Mesenchymal stem cell (in vitro differentiated cells and primary cell): ENCODE measurements around the gene GTF2F2.

Source experiments
- DNase-seq: peaks from one replicate; pipeline ENCODE4 v3.0.0-alpha.2; 2013
- H2AFZ ChIP-seq: one replicate; pipeline ENCODE4 v1.6.1; 2013; ENCODE audit warnings: low read depth, mild to moderate bottlenecking, control low read depth, inconsistent platforms, low read length, moderate library complexity
- H2AK5ac ChIP-seq: 2 replicates; pipeline ENCODE4 v1.6.1; 2013; ENCODE audit warnings: low read length, moderate library complexity, mild to moderate bottlenecking, inconsistent platforms; ENCODE audit not compliant: severe bottlenecking
- H2BK120ac ChIP-seq: one replicate; pipeline ENCODE4 v1.6.1; 2013; ENCODE audit warnings: low read depth, mild to moderate bottlenecking, inconsistent platforms, low read length, moderate library complexity
- H2BK12ac ChIP-seq, 2 experiments: one replicate each; pipeline ENCODE4 v1.6.1; 2013; ENCODE audit warnings: inconsistent platforms in 2 of 2, low read length in 2 of 2, mild to moderate bottlenecking in 2 of 2, moderate library complexity in 2 of 2, control low read depth in 1 of 2
- H2BK15ac ChIP-seq: one replicate; pipeline ENCODE4 v1.6.1; 2013; ENCODE audit warnings: mild to moderate bottlenecking, low read depth, inconsistent platforms; ENCODE audit not compliant: poor library complexity, severe bottlenecking
- H2BK5ac ChIP-seq: 2 replicates; pipeline ENCODE4 v1.6.1; 2013; ENCODE audit warnings: low read depth, mild to moderate bottlenecking, low read length, control low read depth, inconsistent platforms; ENCODE audit not compliant: poor library complexity, severe bottlenecking
- H3K14ac ChIP-seq, 2 experiments: one replicate each; pipeline ENCODE4 v1.6.1; 2013; ENCODE audit warnings: inconsistent platforms in 2 of 2, low read length in 2 of 2, control low read depth in 1 of 2, mild to moderate bottlenecking in 1 of 2, moderate library complexity in 1 of 2
- H3K18ac ChIP-seq, 2 experiments: one replicate each; pipeline ENCODE4 v1.6.1; 2013; ENCODE audit warnings: inconsistent platforms in 2 of 2, low read length in 2 of 2, control low read depth in 1 of 2, low read depth in 1 of 2, mild to moderate bottlenecking in 1 of 2
- H3K23ac ChIP-seq, 2 experiments: one replicate each; pipeline ENCODE4 v1.6.1; 2013; ENCODE audit warnings: inconsistent platforms in 2 of 2, low read length in 2 of 2, mild to moderate bottlenecking in 2 of 2, moderate library complexity in 2 of 2, control low read depth in 1 of 2
- H3K27ac ChIP-seq: 2 replicates; pipeline ENCODE4 v1.5.1; 2013; ENCODE audit warnings: mild to moderate bottlenecking, moderate library complexity, low read length, control low read depth, inconsistent platforms; ENCODE audit not compliant: poor library complexity, severe bottlenecking
- H3K27me3 ChIP-seq, 2 experiments: 2 replicates each; pipeline versions ENCODE4 v1.6.1 to v1.7.0; 2013; ENCODE audit warnings: low read length in 2 of 2, mild to moderate bottlenecking in 2 of 2, moderate library complexity in 2 of 2, control low read depth in 1 of 2, inconsistent platforms in 1 of 2; ENCODE audit not compliant: control insufficient read depth in 1 of 2, insufficient read depth in 1 of 2
- H3K36me3 ChIP-seq, 2 experiments: 2 replicates each; pipeline versions ENCODE4 v1.6.1 to v1.7.0; 2013; ENCODE audit warnings: low read length in 2 of 2, control low read depth in 1 of 2, inconsistent platforms in 1 of 2, low read depth in 1 of 2, mild to moderate bottlenecking in 1 of 2; ENCODE audit not compliant: insufficient read depth in 2 of 2, control insufficient read depth in 1 of 2
- H3K4ac ChIP-seq, 2 experiments: one replicate each; pipeline ENCODE4 v1.6.1; 2013; ENCODE audit warnings: inconsistent platforms in 2 of 2, low read length in 2 of 2, mild to moderate bottlenecking in 2 of 2, moderate library complexity in 2 of 2, control low read depth in 1 of 2, low read depth in 1 of 2
- H3K4me1 ChIP-seq: 2 replicates; pipeline ENCODE4 v1.6.1; 2013; ENCODE audit warnings: low read depth, low read length, control low read depth; ENCODE audit not compliant: control insufficient read depth, insufficient read depth
- H3K4me2 ChIP-seq: 2 replicates; pipeline ENCODE4 v1.6.1; 2013; ENCODE audit warnings: low read length, mild to moderate bottlenecking, inconsistent platforms; ENCODE audit not compliant: poor library complexity, severe bottlenecking
- H3K4me3 ChIP-seq, 2 experiments: 2 replicates each; pipeline versions ENCODE4 v1.5.1 to v1.7.0; 2013; ENCODE audit warnings: low read length in 2 of 2, mild to moderate bottlenecking in 2 of 2, control low read depth in 1 of 2, low read depth in 1 of 2; ENCODE audit not compliant: insufficient read depth in 1 of 2
- H3K79me1 ChIP-seq: replicated peaks from 2 replicates; pipeline ENCODE4 v1.6.1; 2013; ENCODE audit warnings: mild to moderate bottlenecking, control low read depth, low read length, inconsistent platforms; ENCODE audit not compliant: poor library complexity, severe bottlenecking
- H3K9ac ChIP-seq: 2 replicates; pipeline ENCODE4 v1.7.0; 2013; ENCODE audit warnings: mild to moderate bottlenecking, low read length, moderate library complexity
- H3K9me3 ChIP-seq: 2 replicates; pipeline ENCODE4 v1.7.0; 2013; ENCODE audit warnings: mild to moderate bottlenecking, low read length; ENCODE audit not compliant: control insufficient read depth
- H4K8ac ChIP-seq: one replicate; pipeline ENCODE4 v1.6.1; 2013; ENCODE audit warnings: inconsistent platforms, mild to moderate bottlenecking, low read length, moderate library complexity
- H4K91ac ChIP-seq: one replicate; pipeline ENCODE4 v1.6.1; 2013; ENCODE audit warnings: mild to moderate bottlenecking, low read length, inconsistent platforms
- WGBS: methylation state at CpG from one replicate; pipeline ENCODE4 v1.1.7; 2013; ENCODE audit warnings: mixed read lengths; 5-methylcytosine and 5-hydroxymethylcytosine counted together

Gene GTF2F2

DNA sequence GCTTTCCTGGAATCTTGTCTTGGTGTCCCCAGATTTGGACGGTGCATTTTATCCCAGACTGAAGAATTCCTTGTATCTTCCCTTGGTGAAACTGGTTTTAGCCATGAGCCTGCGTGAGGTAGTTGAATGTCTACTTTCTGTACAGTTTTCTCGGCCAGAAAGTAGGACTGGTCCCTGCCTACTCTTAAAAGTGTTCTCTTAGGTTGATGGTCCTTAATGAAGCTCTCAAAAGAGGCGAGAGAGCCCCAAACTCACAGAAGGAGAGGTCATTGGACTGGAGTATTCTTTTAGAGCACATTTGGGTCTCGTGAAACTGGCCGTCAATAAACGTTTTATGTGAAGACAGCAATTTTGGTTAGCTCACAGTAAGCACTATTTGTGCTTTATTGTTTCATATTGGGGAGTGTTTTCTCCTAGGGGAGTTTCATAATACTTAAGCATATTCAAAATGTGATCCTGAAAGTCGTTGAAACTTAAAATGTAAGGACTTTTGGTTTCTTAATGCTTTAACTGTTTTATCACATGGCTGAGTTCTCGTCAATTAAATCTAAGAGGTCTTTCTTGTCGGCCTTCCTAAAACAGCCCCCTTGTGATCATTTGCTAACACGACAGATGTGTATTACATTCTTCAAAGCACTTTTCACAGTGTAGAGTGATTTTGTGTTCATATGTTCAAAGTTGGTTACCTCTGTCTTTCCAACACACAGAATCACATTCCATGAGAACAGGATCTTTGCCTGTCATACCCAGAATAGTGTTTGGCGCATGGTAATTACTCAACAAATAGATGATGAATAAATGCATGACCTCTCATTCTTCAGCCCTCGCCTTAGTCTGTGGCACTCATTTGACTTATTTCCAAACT is 889 bp downstream of the GTF2F2 start:
- no peaks in the 10 kb centered on the region for H3K79me1 ChIP-seq
- H3K27ac ChIP-seq, result peak overlapping the region; percentile 63
- 20% methylated on average over 9 of the region's 13 CpGs for WGBS
- peak overlapping the region; percentile 92 for H2AFZ ChIP-seq
- no peak overlapping the region for H3K14ac ChIP-seq
- peak overlapping the region; percentile 97 for H3K9ac ChIP-seq
- no peak overlapping the region for H3K18ac ChIP-seq
- peaks cover 3% of the 10 kb centered on the region for H3K4me1 ChIP-seq
- peak overlapping the region; percentile 87 to 90 for H3K4me3 ChIP-seq
- H3K23ac ChIP-seq, result peak overlapping the region in 1 of 2 experiments; percentile 91
- no peak overlapping the region for H4K8ac ChIP-seq
- H3K4ac ChIP-seq, result peak overlapping the region in 1 of 2 experiments; percentile 93
- H3K4me2 ChIP-seq, result peak overlapping the region; percentile 93
- H2BK15ac ChIP-seq, result no peak overlapping the region
- peak; percentile 59 for DNase-seq
- no peak overlapping the region for H2BK12ac ChIP-seq
- H3K27me3 ChIP-seq, result no peaks in the 10 kb centered on the region
- no peaks in the 10 kb centered on the region for H3K9me3 ChIP-seq
- peaks cover 0 to 9% of the 10 kb centered on the region in 2 experiments for H3K36me3 ChIP-seq
- no peak overlapping the region for H2BK120ac ChIP-seq
- no peak overlapping the region for H4K91ac ChIP-seq
- H2AK5ac ChIP-seq, result peak overlapping the region; percentile 40
- H2BK5ac ChIP-seq, result peak overlapping the region; percentile 36

DNA sequence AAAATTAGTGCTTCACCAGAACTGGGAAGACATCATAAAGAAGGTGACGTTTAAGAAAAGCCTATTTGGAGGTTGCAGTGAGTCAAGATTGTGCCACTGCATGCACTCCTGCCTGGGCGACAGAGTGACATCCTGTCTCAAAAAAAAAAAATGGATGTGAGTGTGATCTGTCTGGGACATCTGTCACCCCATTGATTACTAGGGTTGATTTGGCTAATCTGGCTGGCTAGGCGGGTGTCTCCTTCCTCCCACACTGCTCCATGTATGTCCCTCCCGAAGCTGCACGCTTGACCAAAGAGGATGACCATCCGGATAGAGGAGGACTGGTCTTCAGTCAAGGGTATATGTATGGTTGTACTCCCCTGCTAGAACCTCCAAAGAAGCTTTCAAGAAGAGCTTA is 2.6 kb downstream of the GTF2F2 start:
- H3K27ac ChIP-seq, result no peak overlapping the region
- H3K23ac ChIP-seq, result no peak overlapping the region
- DNase-seq, result no peak
- no peak overlapping the region for H3K4me3 ChIP-seq
- no peak overlapping the region for H3K18ac ChIP-seq
- H3K4me2 ChIP-seq, result no peak overlapping the region
- H2BK5ac ChIP-seq, result no peak overlapping the region
- H2AFZ ChIP-seq, result no peak overlapping the region
- H2AK5ac ChIP-seq, result no peak overlapping the region
- 99% methylated on average over 6 of the region's 6 CpGs for WGBS
- H3K27me3 ChIP-seq, result no peaks in the 10 kb centered on the region
- no peak overlapping the region for H2BK120ac ChIP-seq
- H3K9ac ChIP-seq, result peak overlapping the region; percentile 0
- H2BK12ac ChIP-seq, result no peak overlapping the region
- no peak overlapping the region for H2BK15ac ChIP-seq
- peaks cover 3% of the 10 kb centered on the region for H3K4me1 ChIP-seq
- H3K14ac ChIP-seq, result no peak overlapping the region
- peaks cover 0 to 9% of the 10 kb centered on the region in 2 experiments for H3K36me3 ChIP-seq
- H3K4ac ChIP-seq, result no peak overlapping the region
- no peaks in the 10 kb centered on the region for H3K9me3 ChIP-seq
- H4K91ac ChIP-seq, result no peak overlapping the region
- H3K79me1 ChIP-seq, result no peaks in the 10 kb centered on the region
- H4K8ac ChIP-seq, result no peak overlapping the region

DNA sequence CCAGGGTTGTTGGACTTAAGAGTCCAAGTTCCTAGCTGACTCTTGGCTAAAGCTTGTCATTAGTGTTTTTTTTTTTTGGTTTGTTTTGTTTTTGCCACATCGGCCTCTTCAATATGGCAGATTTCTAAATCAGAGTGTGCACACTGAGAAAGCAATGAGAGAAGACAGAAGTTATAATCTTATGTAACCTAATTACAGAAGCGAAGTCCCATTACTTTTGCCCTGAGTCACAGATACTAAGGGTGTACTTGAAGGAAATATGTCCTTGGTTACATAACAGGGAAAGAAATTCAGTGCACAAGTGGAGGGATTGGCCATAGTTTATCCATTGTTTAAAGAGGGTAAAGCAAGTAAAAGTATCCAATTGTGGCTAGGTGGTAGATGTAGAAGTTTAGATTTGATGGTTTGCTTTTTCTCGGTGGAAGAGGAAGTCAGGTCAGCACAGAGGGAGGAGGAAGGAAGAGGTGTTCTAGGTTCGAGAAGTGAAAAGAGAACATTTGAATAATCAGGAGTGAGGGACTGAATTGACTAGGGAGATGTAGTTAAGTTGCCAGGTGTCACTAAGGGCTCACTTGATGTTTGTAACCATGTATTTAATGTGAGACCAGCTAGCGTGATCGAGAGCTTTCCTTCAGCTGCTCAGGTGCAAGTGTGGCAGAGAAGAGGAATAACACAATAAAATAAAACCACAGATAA is 12.2 kb downstream of the GTF2F2 start:
- no peak overlapping the region for H3K4ac ChIP-seq
- no peak overlapping the region for H4K8ac ChIP-seq
- WGBS, result 94% methylated on average over 4 of the region's 6 CpGs
- no peak overlapping the region for H3K18ac ChIP-seq
- no peaks in the 10 kb centered on the region for H3K27me3 ChIP-seq
- no peak overlapping the region for H3K23ac ChIP-seq
- H2BK120ac ChIP-seq, result no peak overlapping the region
- no peak overlapping the region for H3K4me3 ChIP-seq
- no peak overlapping the region for H3K9ac ChIP-seq
- no peak overlapping the region for H3K27ac ChIP-seq
- no peak overlapping the region for H2BK15ac ChIP-seq
- no peaks in the 10 kb centered on the region for H3K9me3 ChIP-seq
- no peak overlapping the region for H2AK5ac ChIP-seq
- peaks cover 6% of the 10 kb centered on the region for H3K4me1 ChIP-seq
- no peak overlapping the region for H3K14ac ChIP-seq
- DNase-seq, result no peak
- H3K79me1 ChIP-seq, result peaks cover 15% of the 10 kb centered on the region
- H2AFZ ChIP-seq, result no peak overlapping the region
- H4K91ac ChIP-seq, result no peak overlapping the region
- peaks cover 0 to 4% of the 10 kb centered on the region in 2 experiments for H3K36me3 ChIP-seq
- no peak overlapping the region for H2BK12ac ChIP-seq
- no peak overlapping the region for H3K4me2 ChIP-seq
- H2BK5ac ChIP-seq, result no peak overlapping the region

DNA sequence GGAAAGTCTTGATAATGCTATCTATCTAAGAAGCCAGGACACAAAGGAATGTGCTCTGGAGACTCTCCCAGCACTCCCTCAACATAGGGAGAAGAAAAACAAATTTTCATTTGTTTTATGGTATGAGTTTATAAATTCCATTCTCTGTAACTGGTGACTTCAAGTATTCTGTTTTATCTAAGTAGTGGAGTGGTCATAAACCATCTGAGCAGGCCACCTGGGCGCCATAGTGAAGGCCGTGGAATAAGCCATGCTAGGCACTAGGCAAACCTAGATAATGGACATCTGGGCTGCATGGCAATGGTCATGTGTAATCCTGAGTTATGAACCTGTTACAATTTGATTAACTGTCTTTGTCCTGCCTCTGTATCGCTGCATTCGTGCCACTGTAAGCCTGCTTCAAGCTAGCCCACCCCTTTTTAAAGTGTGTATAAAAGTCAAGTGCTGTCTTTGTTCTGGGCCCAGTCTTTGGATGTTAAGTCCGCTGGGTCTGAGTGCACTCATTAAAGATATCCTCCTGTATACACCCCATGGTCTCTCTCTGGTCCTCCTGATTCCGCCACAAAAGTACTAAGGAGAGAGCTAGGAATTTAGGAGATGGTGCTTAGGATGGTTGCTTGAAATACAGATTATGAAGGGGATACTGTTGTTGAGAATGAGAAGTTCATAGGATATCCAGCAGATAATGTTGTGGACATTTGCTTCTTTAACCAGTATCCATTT is 13.2 kb downstream of the GTF2F2 start:
- Histone ChIP-seq H2BK12ac (no peak overlapping the region), H3K18ac (no peak overlapping the region), H3K4ac (no peak overlapping the region), H3K36me3 (peaks cover 0 to 11% of the 10 kb centered on the region in 2 experiments), H3K14ac (no peak overlapping the region), H3K9ac (no peak overlapping the region), H3K4me2 (no peak overlapping the region), H3K4me3 (no peak overlapping the region), H3K27me3 (no peaks in the 10 kb centered on the region), H2BK15ac (no peak overlapping the region), H4K91ac (no peak overlapping the region), H2BK120ac (no peak overlapping the region), H4K8ac (no peak overlapping the region), H2BK5ac (no peak overlapping the region), H3K27ac (no peak overlapping the region), H2AFZ (no peak overlapping the region), H3K79me1 (peaks cover 16% of the 10 kb centered on the region), H2AK5ac (no peak overlapping the region), H3K23ac (no peak overlapping the region), H3K9me3 (no peaks in the 10 kb centered on the region), H3K4me1 (peaks cover 6% of the 10 kb centered on the region)
- no peak for DNase-seq
- 91% methylated on average over 5 of the region's 6 CpGs for WGBS
